Ovary (tissue), 9 donors: ENCODE data around the gene HTT-AS. TPM values are rescaled to one million over a fixed set of nuclear protein-coding genes. Genes with fewer than 3 reads are reported as not detected.

Experiments used
- DNase-seq, 5 donors: peaks; one replicate each; pipeline ENCODE4 v3.0.0-alpha.2; 2019 to 2020
- H3K27ac ChIP-seq, 2 donors: fragments of 200-600 bp; one replicate each; pipeline versions ENCODE4 v1.5.1 to v1.8.0; 2019 to 2022
- H3K27me3 ChIP-seq: fragments of 200-600 bp; one replicate; pipeline ENCODE4 v1.8.0; 2022
- H3K36me3 ChIP-seq: fragments of 200-600 bp; sonication (generic); one replicate; pipeline ENCODE4 v1.5.1; 2019
- H3K4me1 ChIP-seq: one replicate; pipeline ENCODE4 v1.8.1; 2013; ENCODE audit warnings: mild to moderate bottlenecking, moderate library complexity; ENCODE audit not compliant: insufficient read depth
- H3K4me3 ChIP-seq: fragments of 200-600 bp; sonication (generic); one replicate; pipeline ENCODE4 v1.5.1; 2017
- H3K9me3 ChIP-seq, 2 donors: fragments of 200-600 bp in 1 of 2; sonication (generic) in 1 of 2; one replicate each; pipeline versions ENCODE4 v1.5.1 to v1.8.1; 2013 to 2019; ENCODE audit warnings: mild to moderate bottlenecking in 1 of 2, moderate library complexity in 1 of 2
- CTCF ChIP-seq, 3 donors: fragments of 450-650 bp in 2 of 3; fragments of 200-600 bp in 1 of 3; IDR thresholded peaks; one replicate each; pipeline versions ENCODE4 v1.5.1 to v1.8.0; 2016 to 2022; ENCODE audit warnings: antibody characterized with exemption in 3 of 3, mild to moderate bottlenecking in 1 of 3
- EP300 ChIP-seq: sonication (generic); formaldehyde crosslinking; IDR thresholded peaks from one replicate; pipeline ENCODE4 v1.6.1; 2017; ENCODE audit warnings: antibody characterized with exemption
- POLR2A ChIP-seq: fragments of 450-650 bp; IDR thresholded peaks from one replicate; pipeline ENCODE4 v1.6.1; 2017; ENCODE audit warnings: antibody characterized with exemption, mild to moderate bottlenecking, moderate library complexity
- WGBS, 3 donors: extraction: QIAGEN DNeasy Blood & Tissue Kit in 1 of 3; methylation state at CpG; one replicate each; pipeline versions ENCODE4 v1.1.5 to v1.1.7; 2013 to 2017; 5-methylcytosine and 5-hydroxymethylcytosine counted together
- intact Hi-C, 4 donors: fragments of 100-400 bp; cut with DNase I; formaldehyde crosslinking; loops; one replicate each; pipeline versions ENCODE4 v1.11.0 to v1.15.1; 2022 to 2023
- polyA plus RNA-seq, 2 donors: library from polyadenylated mRNA; stranded (reverse); fragments of 200-250 nt in 1 of 2; fragments of 350-450 nt in 1 of 2; fragmentation: Illumina TruSeq in 1 of 2; extraction: RNeasy Lipid Tissue Mini Kit (QIAGEN cat#74804) in 1 of 2; gene quantifications; one replicate each; pipeline ENCODE4 v1.2.3, GENCODE V29; 2013 to 2014
- total RNA-seq, 7 donors: library from RNA; depleted of rRNA in 2 of 7; stranded (reverse); fragments of >200 nt in 2 of 7; fragmentation: NEBNext Ultra II Directional in 3 of 7; extraction: Animal tissue kit (Norgen Biotek cat#: 25700) in 3 of 7; gene quantifications; one replicate each; pipeline versions ENCODE4 v1.1.0 to v1.2.4, GENCODE V29; 2016 to 2023
- donor health status: DM: no; HTN: no; CAD: no; lungs with moderate emphysema.
- donor health status: DM: no; HTN: no; CAD: no.
- donor health status: Bipolar disorder and iron deficiency.
- donor health status: DM: yes; HTN: yes; CAD: no.
- donor health status: DM: no; HTN: no; CAD: no.
- donor health status: DM: yes; HTN: yes; CAD: no.

Gene HTT-AS
- total and polyA plus RNA-seq, 9 donors = not detected

DNA sequence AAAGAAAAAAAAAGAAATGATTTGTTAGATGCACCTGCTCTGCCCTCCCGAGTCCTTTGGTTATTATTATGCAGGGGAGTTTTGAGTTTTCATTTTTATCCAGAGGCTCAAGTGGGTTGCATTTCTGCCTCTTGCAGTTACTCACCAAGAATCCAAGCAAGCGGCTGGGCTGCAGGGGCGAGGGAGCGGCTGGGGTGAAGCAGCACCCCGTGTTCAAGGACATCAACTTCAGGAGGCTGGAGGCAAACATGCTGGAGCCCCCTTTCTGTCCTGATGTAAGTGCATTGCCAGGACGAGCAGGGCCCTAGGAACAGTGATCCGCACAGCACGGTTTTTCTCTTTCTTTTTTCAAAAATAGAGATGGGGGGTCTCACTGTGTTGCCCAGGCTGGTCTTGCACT lies 39.1 kb downstream of the HTT-AS start:
- no peaks in the 10 kb centered on the region for H3K4me1 ChIP-seq
- intact Hi-C loops = no loop called here
- TF ChIP-seq CTCF (IDR thresholded peaks at IDR 0.05) (no peak), POLR2A (no peak), EP300 (no peak)

GRCh38 chr4:3034231-3034630 lies 40.1 kb downstream of the HTT-AS start:
- Histone ChIP-seq H3K27ac (no peak overlapping the region), H3K4me1 (no peaks in the 10 kb centered on the region), H3K36me3 (no peaks in the 10 kb centered on the region), H3K27me3 (no peaks in the 10 kb centered on the region), H3K9me3 (no peaks in the 10 kb centered on the region), H3K4me3 (no peak overlapping the region)
- TF ChIP-seq EP300 (no peak), CTCF (IDR thresholded peaks at IDR 0.05) (no peak), POLR2A (no peak)
- WGBS, 3 donors = 87 to 91% (median 88%) methylated on average over 8 of the region's 8 CpGs
- no peak for DNase-seq
- intact Hi-C loops = loop anchor here in 1 of 4 donors (5.0 kb wide), 1 partner anchor 272 kb away; no protein-coding TSS in a partner anchor

More for the DNA sequence above, 39.1 kb downstream of the HTT-AS start:
- Histone ChIP-seq H3K36me3 (no peaks in the 10 kb centered on the region), H3K4me3 (no peak overlapping the region), H3K9me3 (no peaks in the 10 kb centered on the region), H3K27me3 (no peaks in the 10 kb centered on the region), H3K27ac (no peak overlapping the region)
- WGBS, 3 donors = 73 to 80% (median 76%) methylated on average over 8 of the region's 8 CpGs
- DNase-seq = no peak

- intact Hi-C loops = loop anchor here in 1 of 4 donors (5.0 kb wide), 1 partner anchor 269 kb away; no protein-coding TSS in a partner anchor
- TF ChIP-seq CTCF (IDR thresholded peaks at IDR 0.05) = no peak
- TF ChIP-seq POLR2A = no peak
- no peak for TF ChIP-seq EP300
- DNase-seq = no peak
- 57 to 65% (median 59%) methylated on average over 12 of the region's 12 CpGs for whole genome bisulfite sequencing, 3 donors
- no peaks in the 10 kb centered on the region for H3K4me1 ChIP-seq
- no peaks in the 10 kb centered on the region for H3K27me3 ChIP-seq
- no peaks in the 10 kb centered on the region for H3K9me3 ChIP-seq
- no peak overlapping the region for H3K27ac ChIP-seq
- H3K4me3 ChIP-seq = no peak overlapping the region
- H3K36me3 ChIP-seq = no peaks in the 10 kb centered on the region
Observed at GRCh38 chr4:3031357-3032082, 42.8 kb downstream of the HTT-AS start.

- H3K4me3 ChIP-seq = no peak overlapping the region
- intact Hi-C loops = loop anchor here in 1 of 4 donors (5.0 kb wide), 1 partner anchor 268 kb away; no protein-coding TSS in a partner anchor
- no peaks in the 10 kb centered on the region for H3K4me1 ChIP-seq
- no peak for DNase-seq
- no peaks in the 10 kb centered on the region for H3K9me3 ChIP-seq
- no peaks in the 10 kb centered on the region for H3K27me3 ChIP-seq
- 72 to 73% (median 72%) methylated on average over 18 of the region's 18 CpGs for WGBS, 3 donors
- no peak for TF ChIP-seq EP300
- TF ChIP-seq POLR2A = no peak
- H3K27ac ChIP-seq = no peak overlapping the region
- no peaks in the 10 kb centered on the region for H3K36me3 ChIP-seq
Observed at GRCh38 chr4:3030566-3031356, 43.6 kb downstream of the HTT-AS start.
